Astrocyte (in vitro differentiated cells and primary cell): Measurements from ENCODE around the gene RPLP1. TPM values are rescaled to one million over a fixed set of nuclear protein-coding genes. Genes with fewer than 3 reads are reported as not detected.

Experiments
- DNase-seq: peaks from one replicate; pipeline ENCODE4 v3.0.0-alpha.2; 2010; ENCODE audit warnings: low read depth
- FAIRE-seq: peaks from 2 replicates; lab custom pipeline; 2011; peaks lifted over from hg19 to GRCh38; lab: Jason Lieb, UNC
- H2AFZ ChIP-seq: 2 replicates; pipeline ENCODE4 v1.6.0; 2012; ENCODE audit warnings: low read depth, low read length, inconsistent platforms
- H3K27ac ChIP-seq: 2 replicates; pipeline ENCODE4 v1.5.1; 2011; ENCODE audit warnings: low read depth, low read length, inconsistent platforms
- H3K27me3 ChIP-seq: 2 replicates; pipeline ENCODE4 v1.6.0; 2011; ENCODE audit warnings: low read length, inconsistent platforms; ENCODE audit not compliant: insufficient read depth
- H3K36me3 ChIP-seq: 2 replicates; pipeline ENCODE4 v1.5.1; 2011; ENCODE audit warnings: low read length, inconsistent platforms; ENCODE audit not compliant: insufficient read depth
- H3K4me1 ChIP-seq: 2 replicates; pipeline ENCODE4 v1.5.1; 2011; ENCODE audit warnings: low read length, inconsistent platforms; ENCODE audit not compliant: insufficient read depth
- H3K4me2 ChIP-seq: 2 replicates; pipeline ENCODE4 v1.6.0; 2012; ENCODE audit warnings: low read length, inconsistent platforms
- H3K4me3 ChIP-seq: 2 replicates; pipeline ENCODE4 v1.5.1; 2011; ENCODE audit warnings: low read depth, mild to moderate bottlenecking, low read length, inconsistent platforms; ENCODE audit not compliant: insufficient read depth
- H3K79me2 ChIP-seq: 2 replicates; pipeline ENCODE4 v1.6.0; 2012; ENCODE audit warnings: mild to moderate bottlenecking, low read length, inconsistent platforms; ENCODE audit not compliant: insufficient read depth
- H3K9ac ChIP-seq: 2 replicates; pipeline ENCODE4 v1.6.0; 2012; ENCODE audit warnings: mild to moderate bottlenecking, low read length, inconsistent platforms
- H3K9me3 ChIP-seq: 2 replicates; pipeline ENCODE4 v1.5.1; 2012; ENCODE audit warnings: low read depth, mild to moderate bottlenecking, low read length, inconsistent platforms; ENCODE audit not compliant: insufficient read depth
- H4K20me1 ChIP-seq: 2 replicates; pipeline ENCODE4 v1.6.0; 2012; ENCODE audit warnings: low read length, inconsistent platforms; ENCODE audit not compliant: insufficient read depth
- H3K27ac Mint-ChIP-seq: one replicate; pipeline ENCODE4 v1.8.0; 2021; ENCODE audit warnings: mild to moderate bottlenecking, mixed read lengths; ENCODE audit not compliant: unreplicated experiment
- H3K27me3 Mint-ChIP-seq: one replicate; pipeline ENCODE4 v1.8.0; 2021; ENCODE audit warnings: low read depth, mixed read lengths; ENCODE audit not compliant: unreplicated experiment
- H3K36me3 Mint-ChIP-seq: one replicate; pipeline ENCODE4 v1.8.0; 2021; ENCODE audit warnings: low read depth, mixed read lengths; ENCODE audit not compliant: unreplicated experiment
- H3K4me1 Mint-ChIP-seq: one replicate; pipeline ENCODE4 v1.8.0; 2021; ENCODE audit warnings: low read depth, mixed read lengths; ENCODE audit not compliant: unreplicated experiment
- H3K4me3 Mint-ChIP-seq: one replicate; pipeline ENCODE4 v1.8.0; 2021; ENCODE audit warnings: mild to moderate bottlenecking, moderate library complexity, mixed read lengths; ENCODE audit not compliant: unreplicated experiment
- H3K9me3 Mint-ChIP-seq: one replicate; pipeline ENCODE4 v1.8.0; 2021; ENCODE audit warnings: mild to moderate bottlenecking, mixed read lengths; ENCODE audit not compliant: unreplicated experiment
- EZH2 ChIP-seq: IDR thresholded peaks from 2 replicates; pipeline ENCODE4 v1.6.1; 2012; ENCODE audit warnings: mild to moderate bottlenecking, low read length, inconsistent platforms; ENCODE audit not compliant: insufficient read depth
- total RNA-seq: library from RNA; stranded (reverse); gene quantifications from 2 replicates; pipeline ENCODE4 v1.2.1, GENCODE V29; 2021
- TF ChIP-seq, protein P1 (sequence below): IDR thresholded peaks from 2 replicates; pipeline ENCODE4 v1.5.1; 2011; ENCODE audit warnings: low read depth, mild to moderate bottlenecking, inconsistent platforms, low read length, moderate library complexity; ENCODE audit not compliant: insufficient read depth

RPLP1 gene
- total RNA-seq, 1 donor from 2014 or later: 1,465 TPM

DNA sequence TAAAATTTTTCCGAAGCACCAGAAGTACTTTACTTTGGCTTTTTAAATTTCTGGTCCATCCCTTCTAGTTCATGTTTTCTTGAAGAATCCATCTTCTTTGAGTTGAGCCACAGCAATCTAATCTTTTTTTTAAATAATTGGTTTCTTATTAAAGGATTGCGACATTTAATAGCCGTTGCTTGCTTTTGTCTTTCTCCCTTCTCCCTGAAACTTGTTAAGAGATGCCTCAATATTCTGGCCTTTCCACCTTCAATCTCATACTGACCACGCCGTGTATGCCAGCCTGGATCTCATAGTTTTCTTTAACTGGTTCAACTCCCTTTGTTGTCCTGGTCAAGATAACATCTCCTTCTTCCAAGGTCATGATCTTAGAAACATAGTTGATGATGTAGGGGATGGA, 18.4 kb upstream of the RPLP1 start:
- Mint-ChIP-seq H3K4me3 (no peak overlapping the region), H3K4me1 (peaks cover 3% of the 10 kb centered on the region), H3K9me3 (no peaks in the 10 kb centered on the region), H3K27me3 (no peaks in the 10 kb centered on the region), H3K36me3 (peaks cover 8% of the 10 kb centered on the region), H3K27ac (no peak overlapping the region)
- TF ChIP-seq, protein P1, sequence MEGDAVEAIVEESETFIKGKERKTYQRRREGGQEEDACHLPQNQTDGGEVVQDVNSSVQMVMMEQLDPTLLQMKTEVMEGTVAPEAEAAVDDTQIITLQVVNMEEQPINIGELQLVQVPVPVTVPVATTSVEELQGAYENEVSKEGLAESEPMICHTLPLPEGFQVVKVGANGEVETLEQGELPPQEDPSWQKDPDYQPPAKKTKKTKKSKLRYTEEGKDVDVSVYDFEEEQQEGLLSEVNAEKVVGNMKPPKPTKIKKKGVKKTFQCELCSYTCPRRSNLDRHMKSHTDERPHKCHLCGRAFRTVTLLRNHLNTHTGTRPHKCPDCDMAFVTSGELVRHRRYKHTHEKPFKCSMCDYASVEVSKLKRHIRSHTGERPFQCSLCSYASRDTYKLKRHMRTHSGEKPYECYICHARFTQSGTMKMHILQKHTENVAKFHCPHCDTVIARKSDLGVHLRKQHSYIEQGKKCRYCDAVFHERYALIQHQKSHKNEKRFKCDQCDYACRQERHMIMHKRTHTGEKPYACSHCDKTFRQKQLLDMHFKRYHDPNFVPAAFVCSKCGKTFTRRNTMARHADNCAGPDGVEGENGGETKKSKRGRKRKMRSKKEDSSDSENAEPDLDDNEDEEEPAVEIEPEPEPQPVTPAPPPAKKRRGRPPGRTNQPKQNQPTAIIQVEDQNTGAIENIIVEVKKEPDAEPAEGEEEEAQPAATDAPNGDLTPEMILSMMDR: no peak
- TF ChIP-seq EZH2: no peak
- Histone ChIP-seq H3K79me2 (peaks cover 32% of the 10 kb centered on the region), H3K36me3 (peaks cover 43% of the 10 kb centered on the region), H2AFZ (no peak overlapping the region), H3K4me2 (no peak overlapping the region), H3K9me3 (no peaks in the 10 kb centered on the region), H3K4me3 (no peak overlapping the region), H3K9ac (no peak overlapping the region), H3K27ac (no peak overlapping the region), H3K4me1 (no peaks in the 10 kb centered on the region), H4K20me1 (peaks cover 6% of the 10 kb centered on the region), H3K27me3 (no peaks in the 10 kb centered on the region)
- DNase-seq (no peak), FAIRE-seq (no peak)

DNA sequence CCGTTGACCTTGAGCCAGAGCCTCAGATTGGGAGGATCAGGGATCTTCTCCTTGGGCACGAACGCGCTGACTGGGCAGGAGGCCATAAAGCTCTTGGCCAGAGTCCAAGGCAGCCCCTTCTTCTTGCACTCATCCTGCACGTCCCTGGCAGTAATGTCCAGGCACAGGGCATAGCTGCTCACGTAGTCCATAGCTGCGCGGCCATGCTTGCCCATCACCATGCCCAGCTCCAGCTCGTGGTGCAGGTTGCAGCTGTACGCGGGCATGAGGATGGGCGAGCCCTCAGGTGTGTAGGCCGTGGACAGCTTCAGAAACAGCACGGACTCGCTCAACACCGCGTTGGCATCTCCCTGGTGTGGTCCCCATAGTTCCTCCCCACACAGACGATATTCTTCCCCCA, 17.9 kb upstream of the RPLP1 start:
- no peaks in the 10 kb centered on the region for H3K27me3 ChIP-seq
- Mint-ChIP-seq H3K9me3 (no peaks in the 10 kb centered on the region), H3K4me3 (no peak overlapping the region), H3K27me3 (no peaks in the 10 kb centered on the region), H3K4me1 (peaks cover 3% of the 10 kb centered on the region), H3K36me3 (peaks cover 8% of the 10 kb centered on the region), H3K27ac (no peak overlapping the region)
- no peaks in the 10 kb centered on the region for H3K9me3 ChIP-seq
- H3K79me2 ChIP-seq: peaks cover 32% of the 10 kb centered on the region
- no peak for FAIRE-seq
- H3K27ac ChIP-seq: no peak overlapping the region
- TF ChIP-seq EZH2: no peak
- H3K4me1 ChIP-seq: no peaks in the 10 kb centered on the region
- no peak overlapping the region for H3K4me2 ChIP-seq
- peaks cover 6% of the 10 kb centered on the region for H4K20me1 ChIP-seq
- H2AFZ ChIP-seq: no peak overlapping the region
- DNase-seq: no peak
- H3K4me3 ChIP-seq: no peak overlapping the region
- H3K36me3 ChIP-seq: peaks cover 43% of the 10 kb centered on the region
- H3K9ac ChIP-seq: no peak overlapping the region

DNA sequence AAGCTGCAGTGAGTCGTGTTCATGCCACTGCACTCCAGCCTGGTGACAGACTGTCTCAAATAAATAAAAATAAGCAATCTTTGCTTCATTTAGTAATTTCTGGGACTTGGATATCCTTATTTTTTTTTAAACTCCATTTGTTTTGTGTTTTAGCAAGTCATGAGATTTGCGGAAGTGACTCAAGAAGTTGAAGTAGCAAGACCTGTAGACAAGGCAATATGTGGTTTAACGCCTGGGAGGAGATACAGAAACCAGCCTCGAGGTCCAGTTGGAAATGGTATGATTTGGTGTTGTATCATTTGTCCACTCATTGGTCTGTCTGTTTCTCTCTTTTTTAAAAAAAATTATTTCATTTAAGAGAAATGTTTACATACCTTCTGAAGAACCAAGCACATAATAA, 16.6 kb upstream of the RPLP1 start:
- H3K4me1 ChIP-seq: no peaks in the 10 kb centered on the region
- no peak overlapping the region for H3K4me3 ChIP-seq
- DNase-seq: no peak
- Mint-ChIP-seq H3K27me3 (no peaks in the 10 kb centered on the region), H3K36me3 (peaks cover 8% of the 10 kb centered on the region), H3K4me3 (no peak overlapping the region), H3K27ac (no peak overlapping the region), H3K4me1 (peaks cover 3% of the 10 kb centered on the region), H3K9me3 (no peaks in the 10 kb centered on the region)
- H3K36me3 ChIP-seq: peaks cover 45% of the 10 kb centered on the region
- no peak overlapping the region for H2AFZ ChIP-seq
- H3K9ac ChIP-seq: no peak overlapping the region
- no peak overlapping the region for H3K27ac ChIP-seq
- no peaks in the 10 kb centered on the region for H3K27me3 ChIP-seq
- H3K9me3 ChIP-seq: no peaks in the 10 kb centered on the region
- TF ChIP-seq EZH2: no peak
- TF ChIP-seq, protein P1: no peak
- H4K20me1 ChIP-seq: no peaks in the 10 kb centered on the region
- FAIRE-seq: no peak
- H3K79me2 ChIP-seq: peaks cover 26% of the 10 kb centered on the region
- H3K4me2 ChIP-seq: no peak overlapping the region
